ENCODE data around the gene AKR1A1. TPM values are rescaled to one million over a fixed set of nuclear protein-coding genes. Genes with fewer than 3 reads are reported as not detected.
"Not testable (repeated sequence)": the region's sequence is repeated elsewhere in the genome, so short reads cannot be mapped to it uniquely, and the experiment has no call there.

Gene AKR1A1
- total RNA-seq, 1 donor from 2014 or later = 179 TPM

- DNase-seq (ENCODE audit: extremely low spot score, unreplicated experiment) = no peak
- H3K27ac Mint-ChIP-seq = peak overlapping the region; percentile 93
- H3K9me3 Mint-ChIP-seq = no peaks in the 10 kb centered on the region
- peak overlapping the region; percentile 70 for H3K4me3 Mint-ChIP-seq
- peaks cover 22% of the 10 kb centered on the region for H3K4me1 Mint-ChIP-seq (ENCODE audit: unreplicated experiment)
- no peaks in the 10 kb centered on the region for H3K27me3 Mint-ChIP-seq
- TF ChIP-seq CTCF (conservative IDR thresholded peaks at IDR 0.05) = no peak
- peaks cover 49% of the 10 kb centered on the region for H3K36me3 Mint-ChIP-seq
Observed at GRCh38 chr1:45516036-45516435, 34.6 kb upstream of the AKR1A1 start.

- TF ChIP-seq CTCF (conservative IDR thresholded peaks at IDR 0.05) = no peak
- Mint-ChIP-seq H3K4me1 (ENCODE audit: unreplicated experiment) (peaks cover 22% of the 10 kb centered on the region), H3K4me3 (peak overlapping the region; percentile 70), H3K27me3 (no peaks in the 10 kb centered on the region), H3K9me3 (no peaks in the 10 kb centered on the region), H3K27ac (peak overlapping the region; percentile 93), H3K36me3 (peaks cover 46% of the 10 kb centered on the region)
- no peak for DNase-seq (ENCODE audit: extremely low spot score, unreplicated experiment)
Observed at GRCh38 chr1:45516465-45516864, 34.2 kb upstream of the AKR1A1 start.

- not testable (repeated sequence) for H3K4me3 Mint-ChIP-seq; H3K9me3 Mint-ChIP-seq; DNase-seq (ENCODE audit: extremely low spot score, unreplicated experiment)
- peaks cover 29% of the 10 kb centered on the region for H3K4me1 Mint-ChIP-seq (ENCODE audit: unreplicated experiment)
- H3K27ac Mint-ChIP-seq = peak overlapping the region; percentile 53
- H3K36me3 Mint-ChIP-seq = peaks cover 37% of the 10 kb centered on the region
- peaks cover 12% of the 10 kb centered on the region for H3K27me3 Mint-ChIP-seq
Observed at GRCh38 chr1:45518366-45518765, 32.3 kb upstream of the AKR1A1 start.

GRCh38 chr1:45518910-45519309, 31.7 kb upstream of the AKR1A1 start:
- DNase-seq (ENCODE audit: extremely low spot score, unreplicated experiment) = no peak
- peaks cover 32% of the 10 kb centered on the region for H3K36me3 Mint-ChIP-seq
- H3K27ac Mint-ChIP-seq = peak overlapping the region; percentile 53
- TF ChIP-seq CTCF (conservative IDR thresholded peaks at IDR 0.05) = no peak
- H3K27me3 Mint-ChIP-seq = peaks cover 12% of the 10 kb centered on the region
- peaks cover 29% of the 10 kb centered on the region for H3K4me1 Mint-ChIP-seq (ENCODE audit: unreplicated experiment)
- peak overlapping the region; percentile 64 for H3K4me3 Mint-ChIP-seq
- no peaks in the 10 kb centered on the region for H3K9me3 Mint-ChIP-seq

DNA sequence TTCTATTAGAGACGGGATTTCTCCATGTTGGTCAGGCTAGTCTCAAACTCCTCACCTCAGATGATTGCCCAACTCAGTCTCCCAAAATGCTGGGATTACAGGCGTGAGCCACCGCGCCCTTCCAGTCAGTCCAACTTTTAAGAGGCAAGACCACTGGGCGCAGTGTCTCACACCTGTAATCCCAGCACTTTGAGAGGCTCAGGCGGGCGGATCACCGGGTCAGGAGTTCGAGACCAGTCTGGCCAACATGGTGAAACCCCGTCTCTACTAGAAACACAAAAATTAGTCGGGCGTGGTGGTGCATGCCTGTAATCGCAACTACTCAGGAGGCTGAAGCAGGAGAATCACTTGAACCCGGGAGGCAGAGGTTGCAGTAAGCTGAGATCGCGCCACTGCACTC, 30.9 kb upstream of the AKR1A1 start:
- Mint-ChIP-seq H3K4me1 (ENCODE audit: unreplicated experiment) (peaks cover 30% of the 10 kb centered on the region), H3K36me3 (peaks cover 23% of the 10 kb centered on the region), H3K27me3 (peaks cover 14% of the 10 kb centered on the region), H3K4me3 (peak overlapping the region; percentile 90), H3K27ac (peak overlapping the region; percentile 66)
- DNase-seq (ENCODE audit: extremely low spot score, unreplicated experiment); H3K9me3 Mint-ChIP-seq: not testable (repeated sequence)

- peaks cover 30% of the 10 kb centered on the region for H3K4me1 Mint-ChIP-seq (ENCODE audit: unreplicated experiment)
- DNase-seq (ENCODE audit: extremely low spot score, unreplicated experiment) = peak; percentile 99
- TF ChIP-seq CTCF (conservative IDR thresholded peaks at IDR 0.05) = no peak
- H3K4me3 Mint-ChIP-seq = peak within 1 kb of the TSS; percentile 91
- H3K27me3 Mint-ChIP-seq = peaks cover 25% of the 10 kb centered on the region
- no peaks in the 10 kb centered on the region for H3K9me3 Mint-ChIP-seq
- H3K36me3 Mint-ChIP-seq = peaks cover 8% of the 10 kb centered on the region
- peak within 1 kb of the TSS; percentile 94 for H3K27ac Mint-ChIP-seq
Observed at GRCh38 chr1:45521413-45522323, 29.0 kb upstream of the AKR1A1 start, which contains the start of gene PRDX1. Gene PRDX1 (minus strand): TSS chr1:45521884. CDS start chr1:45519043, 2,841 bp downstream.
